Natural killer cell (primary cell): Measurements from ENCODE around the gene CLDN22. TPM values are rescaled to one million over a fixed set of nuclear protein-coding genes. Genes with fewer than 3 reads are reported as not detected.
A peak's percentile ranks its signal among the peaks of the same experiment; 100 is the strongest.

Experiments
- ATAC-seq, 3 donors: fragments of 150-1000 bp in 2 of 3; fragments of 200-7000 bp in 1 of 3; cut with Tn5 transposase; 1 replicate in 1 of 3; 2 replicates in 2 of 3; pipeline ENCODE4 v1.10.0; 2021; ENCODE audit warnings: mild to moderate bottlenecking in 2 of 3, moderate library complexity in 2 of 3
- DNase-seq, 2 donors: peaks; one replicate each; pipeline versions ENCODE4 v3.0.0 to v3.0.0-alpha.2; 2013 to 2021; ENCODE audit warnings: mixed read lengths in 1 of 2
- H3K27ac ChIP-seq: one replicate; pipeline ENCODE4 v1.5.1; 2013; ENCODE audit warnings: mild to moderate bottlenecking, low read length
- H3K27me3 ChIP-seq: one replicate; pipeline ENCODE4 v1.6.1; 2013; ENCODE audit warnings: low read length; ENCODE audit not compliant: control insufficient read depth, insufficient read depth
- H3K36me3 ChIP-seq: one replicate; pipeline ENCODE4 v1.6.1; 2013; ENCODE audit warnings: low read length; ENCODE audit not compliant: control insufficient read depth, insufficient read depth
- H3K4me1 ChIP-seq: one replicate; pipeline ENCODE4 v1.6.1; 2013; ENCODE audit warnings: low read length; ENCODE audit not compliant: control insufficient read depth, insufficient read depth
- H3K4me3 ChIP-seq: one replicate; pipeline ENCODE4 v1.5.1; 2013; ENCODE audit warnings: low read length
- H3K9me3 ChIP-seq: one replicate; pipeline ENCODE4 v1.6.1; 2013; ENCODE audit warnings: low read length; ENCODE audit not compliant: control insufficient read depth, insufficient read depth
- H3K27ac Mint-ChIP-seq, 2 donors: one replicate each; pipeline ENCODE4 v1.8.0; 2022; ENCODE audit warnings: mild to moderate bottlenecking in 2 of 2, mixed read lengths in 2 of 2, moderate library complexity in 1 of 2
- H3K27me3 Mint-ChIP-seq, 2 donors: one replicate each; pipeline ENCODE4 v1.8.0; 2022; ENCODE audit warnings: low read depth in 2 of 2, mixed read lengths in 2 of 2
- H3K36me3 Mint-ChIP-seq: one replicate; pipeline ENCODE4 v1.8.0; 2022; ENCODE audit warnings: mixed read lengths
- H3K4me1 Mint-ChIP-seq, 2 donors: one replicate each; pipeline ENCODE4 v1.8.0; 2022; ENCODE audit warnings: mixed read lengths in 2 of 2
- H3K4me3 Mint-ChIP-seq: one replicate; pipeline ENCODE4 v1.8.0; 2022; ENCODE audit warnings: mild to moderate bottlenecking, moderate library complexity, mixed read lengths
- H3K9me3 Mint-ChIP-seq, 2 donors: one replicate each; pipeline ENCODE4 v1.8.0; 2022; ENCODE audit warnings: mixed read lengths in 2 of 2
- WGBS: methylation state at CpG from one replicate; pipeline ENCODE4 v1.1.7; 2013; ENCODE audit warnings: missing lambda C conversion rate; ENCODE audit not compliant: insufficient coverage; 5-methylcytosine and 5-hydroxymethylcytosine counted together
- intact Hi-C: fragments of 100-400 bp; cut with micrococcal nuclease; formaldehyde crosslinking; loops from one replicate; pipeline ENCODE4 v1.14.2; 2022
- total RNA-seq, 4 donors: library from RNA; stranded (reverse); fragments of 120-200 nt in 1 of 4; gene quantifications; one replicate each; pipeline versions ENCODE4 v1.2.3 to v1.2.4, GENCODE V29; 2013 to 2022
- TF ChIP-seq, protein P1 (sequence below): fragments of 200-600 bp; IDR thresholded peaks from one replicate; pipeline ENCODE4 v1.8.0; 2022; ENCODE audit warnings: antibody characterized with exemption

The CLDN22 gene
- total RNA-seq, 3 donors from 2014 or later (not counting 1 experiment from before 2014, with no cell fraction given): 0.25 to 0.60 TPM; not detected in 1

DNA sequence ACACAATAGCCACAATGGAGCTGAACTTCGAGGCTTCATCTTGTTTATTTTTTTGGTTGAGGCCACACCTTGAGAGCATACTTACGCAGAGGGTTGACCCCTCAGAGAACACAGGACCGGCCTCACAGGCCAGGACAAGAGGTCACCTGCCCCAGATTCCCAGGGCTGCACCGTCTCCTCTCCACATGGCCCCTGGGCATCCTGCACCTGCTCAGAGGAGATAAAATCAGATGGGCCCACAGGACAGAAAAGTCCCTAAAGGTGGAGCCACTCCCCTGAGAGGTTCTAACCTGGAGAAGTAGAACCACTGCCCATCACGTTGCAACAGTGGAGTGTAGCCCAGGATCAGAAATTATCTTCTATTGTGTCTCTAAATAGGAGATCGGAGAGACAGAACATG, 3.2 kb upstream of the CLDN22 start:
- H3K9me3 Mint-ChIP-seq: no peaks in the 10 kb centered on the region
- no peak overlapping the region for H3K27ac Mint-ChIP-seq
- TF ChIP-seq, protein P1, sequence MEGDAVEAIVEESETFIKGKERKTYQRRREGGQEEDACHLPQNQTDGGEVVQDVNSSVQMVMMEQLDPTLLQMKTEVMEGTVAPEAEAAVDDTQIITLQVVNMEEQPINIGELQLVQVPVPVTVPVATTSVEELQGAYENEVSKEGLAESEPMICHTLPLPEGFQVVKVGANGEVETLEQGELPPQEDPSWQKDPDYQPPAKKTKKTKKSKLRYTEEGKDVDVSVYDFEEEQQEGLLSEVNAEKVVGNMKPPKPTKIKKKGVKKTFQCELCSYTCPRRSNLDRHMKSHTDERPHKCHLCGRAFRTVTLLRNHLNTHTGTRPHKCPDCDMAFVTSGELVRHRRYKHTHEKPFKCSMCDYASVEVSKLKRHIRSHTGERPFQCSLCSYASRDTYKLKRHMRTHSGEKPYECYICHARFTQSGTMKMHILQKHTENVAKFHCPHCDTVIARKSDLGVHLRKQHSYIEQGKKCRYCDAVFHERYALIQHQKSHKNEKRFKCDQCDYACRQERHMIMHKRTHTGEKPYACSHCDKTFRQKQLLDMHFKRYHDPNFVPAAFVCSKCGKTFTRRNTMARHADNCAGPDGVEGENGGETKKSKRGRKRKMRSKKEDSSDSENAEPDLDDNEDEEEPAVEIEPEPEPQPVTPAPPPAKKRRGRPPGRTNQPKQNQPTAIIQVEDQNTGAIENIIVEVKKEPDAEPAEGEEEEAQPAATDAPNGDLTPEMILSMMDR: no peak
- H3K4me3 ChIP-seq: no peak overlapping the region
- no peak overlapping the region for H3K27ac ChIP-seq
- ATAC-seq (no peak), DNase-seq (no peak)
- peaks cover 16% of the 10 kb centered on the region for H3K4me1 ChIP-seq
- peaks cover 11% of the 10 kb centered on the region for H3K27me3 ChIP-seq
- H3K27me3 Mint-ChIP-seq: peaks cover 42 to 73% of the 10 kb centered on the region in 2 donors
- H3K4me3 Mint-ChIP-seq: no peak overlapping the region
- no peaks in the 10 kb centered on the region for H3K9me3 ChIP-seq
- H3K36me3 ChIP-seq: no peaks in the 10 kb centered on the region
- 91% methylated on average over 6 of the region's 6 CpGs for WGBS
- no peaks in the 10 kb centered on the region for H3K36me3 Mint-ChIP-seq
- intact Hi-C loops: no loop called here
- H3K4me1 Mint-ChIP-seq: peaks cover 18 to 35% of the 10 kb centered on the region in 2 donors

DNA sequence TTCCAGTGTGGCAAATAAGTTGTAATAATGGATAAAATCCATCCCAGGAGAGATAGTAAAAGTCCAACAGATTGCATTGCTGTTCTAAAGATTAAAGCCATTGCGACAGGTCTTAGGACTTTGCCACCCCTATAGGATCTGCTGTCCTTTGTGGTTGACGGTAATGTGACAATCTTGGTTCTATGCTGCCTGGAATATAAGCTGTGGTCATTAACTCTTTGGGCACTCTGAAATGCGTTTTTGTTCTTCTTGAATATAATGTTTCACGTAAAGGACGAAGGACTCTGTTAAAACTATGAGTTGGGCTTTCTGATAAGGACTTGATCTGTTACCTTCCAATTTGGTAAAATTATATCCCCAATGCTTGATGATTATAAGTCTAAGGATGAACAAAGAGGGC, 2.2 kb upstream of the CLDN22 start, which contains the start of gene CLDN24:
Gene CLDN24, minus strand, starts transcription at position 101 of the 400 bp plus-strand sequence. Its CDS starts 0 bp downstream, at position 101.
- no peaks in the 10 kb centered on the region for H3K36me3 ChIP-seq
- no peak within 1 kb of the TSS for H3K4me3 ChIP-seq
- peaks cover 11% of the 10 kb centered on the region for H3K27me3 ChIP-seq
- 90% methylated on average over 4 of the region's 5 CpGs for WGBS
- DNase-seq (no peak), ATAC-seq (no peak)
- H3K27ac ChIP-seq: peak within 1 kb of the TSS; percentile 33
- H3K9me3 ChIP-seq: no peaks in the 10 kb centered on the region
- Mint-ChIP-seq H3K4me3 (peak within 1 kb of the TSS; percentile 87), H3K9me3 (no peaks in the 10 kb centered on the region), H3K36me3 (no peaks in the 10 kb centered on the region), H3K27me3 (peaks cover 42 to 72% of the 10 kb centered on the region in 2 donors), H3K27ac (peak within 1 kb of the TSS; percentile 56 to 80), H3K4me1 (peaks cover 18 to 36% of the 10 kb centered on the region in 2 donors)
- H3K4me1 ChIP-seq: peaks cover 16% of the 10 kb centered on the region
- intact Hi-C loops: no loop called here
- TF ChIP-seq, protein P1: no peak

DNA sequence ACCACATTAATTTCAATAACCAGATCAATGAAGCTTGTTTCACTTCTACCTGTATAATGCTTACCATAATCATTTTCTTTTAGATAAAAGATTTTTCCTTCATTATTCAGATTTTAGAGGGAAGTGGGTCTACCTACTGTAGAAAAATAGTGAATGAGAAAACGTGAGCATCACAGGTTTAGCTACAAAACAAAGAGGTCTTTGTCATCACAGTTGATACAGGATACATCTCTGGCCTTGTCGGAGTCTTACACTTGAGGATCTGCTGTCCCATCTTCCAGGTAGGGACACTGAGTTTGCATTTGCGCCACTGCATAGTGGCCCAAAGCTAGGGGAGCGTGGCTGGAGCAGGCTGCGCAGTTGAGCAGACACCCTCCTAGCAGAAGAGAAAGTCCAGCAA, 1.4 kb upstream of the CLDN22 start:
- intact Hi-C loops: no loop called here
- Histone ChIP-seq H3K4me1 (peaks cover 16% of the 10 kb centered on the region), H3K36me3 (no peaks in the 10 kb centered on the region), H3K4me3 (no peak overlapping the region), H3K27ac (no peak overlapping the region), H3K27me3 (peaks cover 11% of the 10 kb centered on the region), H3K9me3 (no peaks in the 10 kb centered on the region)
- H3K36me3 Mint-ChIP-seq: no peaks in the 10 kb centered on the region
- peaks cover 39 to 69% of the 10 kb centered on the region in 2 donors for H3K27me3 Mint-ChIP-seq
- no peaks in the 10 kb centered on the region for H3K9me3 Mint-ChIP-seq
- DNase-seq (no peak), ATAC-seq (no peak)
- WGBS: 90% methylated on average over 5 of the region's 5 CpGs
- H3K4me3 Mint-ChIP-seq: peak overlapping the region; percentile 87
- peak overlapping the region; percentile 56 to 80 for H3K27ac Mint-ChIP-seq
- H3K4me1 Mint-ChIP-seq: peaks cover 18 to 36% of the 10 kb centered on the region in 2 donors
- TF ChIP-seq, protein P1: no peak

DNA sequence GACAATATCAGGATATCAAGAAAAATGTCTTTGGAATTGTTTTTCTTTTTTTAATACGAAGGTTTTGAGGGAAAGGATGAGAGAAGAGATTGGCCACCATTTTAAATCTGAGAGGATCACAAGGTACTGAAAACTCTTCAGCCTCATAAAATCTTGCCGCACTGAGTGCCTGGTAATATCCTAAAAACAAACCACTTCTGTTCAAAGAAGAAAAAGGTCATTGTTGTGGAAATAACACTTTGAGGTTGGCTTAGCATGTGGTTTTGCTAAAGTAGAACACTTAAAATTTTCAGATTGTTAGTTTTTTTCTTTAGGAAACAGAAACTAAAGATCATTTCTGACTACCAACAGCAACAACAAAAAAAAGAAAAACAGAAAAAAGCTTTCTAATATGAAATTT, 1.0 kb upstream of the CLDN22 start:
- Histone ChIP-seq H3K36me3 (no peaks in the 10 kb centered on the region), H3K4me3 (no peak overlapping the region), H3K27me3 (peaks cover 11% of the 10 kb centered on the region), H3K4me1 (peaks cover 16% of the 10 kb centered on the region), H3K27ac (peak overlapping the region; percentile 33), H3K9me3 (no peaks in the 10 kb centered on the region)
- intact Hi-C loops: no loop called here
- peak in 1 of 2 donors; percentile 45 for DNase-seq
- H3K4me1 Mint-ChIP-seq: peaks cover 18 to 36% of the 10 kb centered on the region in 2 donors
- H3K27me3 Mint-ChIP-seq: peaks cover 39 to 69% of the 10 kb centered on the region in 2 donors
- TF ChIP-seq, protein P1: no peak
- 40% methylated on average over 1 of the region's 2 CpGs for WGBS
- H3K9me3 Mint-ChIP-seq: no peaks in the 10 kb centered on the region
- H3K27ac Mint-ChIP-seq: peak overlapping the region; percentile 56 to 80
- peak in 2 of 3 donors; percentile 46 to 87 for ATAC-seq
- no peaks in the 10 kb centered on the region for H3K36me3 Mint-ChIP-seq
- H3K4me3 Mint-ChIP-seq: peak overlapping the region; percentile 87
